ENCODE results near the gene CEACAM19. TPM values are rescaled to one million over a fixed set of nuclear protein-coding genes. Genes with fewer than 3 reads are reported as not detected.

CEACAM19 gene
- total and polyA plus RNA-seq, 2 of the 13 experiments (the other 11 are each of a cell fraction or from before 2014, with no cell fraction given), result 1.3 to 4.0 TPM

- H3K27me3 ChIP-seq (ENCODE audit: control insufficient read depth in 1 of 2, insufficient read depth in 2 of 2, low read length in 2 of 2), result no peaks in the 10 kb centered on the region
- H3K4me3 ChIP-seq (replicated peaks in 1 of 3; ENCODE audit: insufficient read depth in 1 of 3, low read depth in 2 of 3, low read length in 3 of 3), result no peak overlapping the region
- BruUV-seq (replicated peaks), result no TSS peak
- in situ Hi-C loops (cut with HindIII; ENCODE audit: extremely low pct_ligation_motif_present, low pct_unique_long_range_greater_than_20kb) (no loop called here), intact Hi-C loops (cut with micrococcal nuclease; ENCODE audit: unreplicated experiment) (no loop called here)
- peaks cover 13% of the 10 kb centered on the region for H3K4me1 ChIP-seq (ENCODE audit: insufficient read depth, low read length)
- no peaks in the 10 kb centered on the region for H4K20me1 ChIP-seq (ENCODE audit: insufficient read depth, low read length)
- FAIRE-seq (no peak), DNase-seq (ENCODE audit: low spot score) (no peak), ATAC-seq (no peak)
- H3K9me3 ChIP-seq (ENCODE audit: low read length), result no peaks in the 10 kb centered on the region
- H3K4me2 ChIP-seq (ENCODE audit: low read depth, low read length), result no peak overlapping the region
- H2AFZ ChIP-seq (ENCODE audit: low read length), result no peak overlapping the region
- WGBS (ENCODE audit: low lambda C conversion rate), result 94% methylated on average over 4 of the region's 4 CpGs
- H3K27ac ChIP-seq (ENCODE audit: extremely low read length, insufficient read depth, low read length), result no peak overlapping the region
- H3K36me3 ChIP-seq (replicated peaks in 1 of 2; ENCODE audit: control insufficient read depth in 1 of 2, insufficient read depth in 2 of 2, low read length in 2 of 2), result no peaks in the 10 kb centered on the region
- CTCF ChIA-PET (ENCODE audit: low intra/inter-chr PET ratio, low total read pairs), result no interaction called here
- TF ChIP-seq ZNF225 (CRISPR knock-in tag; IDR thresholded peaks at IDR 0.05) (no peak), ZNF629 (CRISPR knock-in tag; conservative IDR thresholded peaks at IDR 0.05) (0 out of 2 replicates have a peak, but pooled peaks have one; percentile 38)
- no peak overlapping the region for H3K9ac ChIP-seq (ENCODE audit: insufficient read depth, low read depth, low read length)
- POLR2A ChIA-PET, result no interaction called here
- no peaks in the 10 kb centered on the region for H3K79me2 ChIP-seq (ENCODE audit: insufficient read depth, low read length)
Measured at GRCh38 chr19:44673510-44673909, 2.2 kb downstream of the CEACAM19 start.

- FAIRE-seq (no peak), ATAC-seq (no peak), DNase-seq (ENCODE audit: low spot score) (no peak)
- Histone ChIP-seq H3K4me1 (ENCODE audit: insufficient read depth, low read length) (0 out of 2 replicates have a peak, but pooled peaks cover 6% of the 10 kb centered on the region), H2AFZ (ENCODE audit: low read length) (no peak overlapping the region), H3K79me2 (ENCODE audit: insufficient read depth, low read length) (no peaks in the 10 kb centered on the region), H4K20me1 (ENCODE audit: insufficient read depth, low read length) (no peaks in the 10 kb centered on the region), H3K4me2 (ENCODE audit: low read depth, low read length) (no peak overlapping the region), H3K4me3 (replicated peaks in 1 of 3; ENCODE audit: insufficient read depth in 1 of 3, low read depth in 2 of 3, low read length in 3 of 3) (no peak overlapping the region), H3K9ac (ENCODE audit: insufficient read depth, low read depth, low read length) (no peak overlapping the region), H3K27me3 (ENCODE audit: control insufficient read depth in 1 of 2, insufficient read depth in 2 of 2, low read length in 2 of 2) (no peaks in the 10 kb centered on the region), H3K36me3 (replicated peaks in 1 of 2; ENCODE audit: control insufficient read depth in 1 of 2, insufficient read depth in 2 of 2, low read length in 2 of 2) (no peaks in the 10 kb centered on the region), H3K9me3 (ENCODE audit: low read length) (no peaks in the 10 kb centered on the region), H3K27ac (ENCODE audit: extremely low read length, insufficient read depth, low read length) (no peak overlapping the region)
- CTCF ChIA-PET (ENCODE audit: low intra/inter-chr PET ratio, low total read pairs), result no interaction called here
- no TSS peak for BruUV-seq (replicated peaks)
- 96% methylated on average over 6 of the region's 6 CpGs for WGBS (ENCODE audit: low lambda C conversion rate)
- in situ Hi-C loops (cut with HindIII; ENCODE audit: extremely low pct_ligation_motif_present, low pct_unique_long_range_greater_than_20kb), result no loop called here
- POLR2A ChIA-PET, result no interaction called here
- intact Hi-C loops (cut with micrococcal nuclease; ENCODE audit: unreplicated experiment), result no loop called here
- no peak for TF ChIP-seq CENPT (CRISPR knock-in tag; IDR thresholded peaks at IDR 0.05; ENCODE audit: low read depth)
- no peak for TF ChIP-seq MXD3 (CRISPR knock-in tag; IDR thresholded peaks at IDR 0.05)
- TF ChIP-seq TRAFD1 (CRISPR knock-in tag; IDR thresholded peaks at IDR 0.05; ENCODE audit: borderline replicate concordance), result no peak
- TF ChIP-seq REL (CRISPR knock-in tag; conservative IDR thresholded peaks at IDR 0.05), result no peak
- no peak for TF ChIP-seq ZEB1 (IDR thresholded peaks at IDR 0.05; ENCODE audit: insufficient replicate concordance, low read depth)
- no peak for TF ChIP-seq BCLAF1 (IDR thresholded peaks at IDR 0.05)
- TF ChIP-seq KLF12 (CRISPR knock-in tag; IDR thresholded peaks at IDR 0.05; ENCODE audit: borderline replicate concordance), result no peak
- no peak for TF ChIP-seq MXD1 (CRISPR knock-in tag; IDR thresholded peaks at IDR 0.05)
- TF ChIP-seq ZNF44 (CRISPR knock-in tag; IDR thresholded peaks at IDR 0.05), result no peak
- no peak for TF ChIP-seq ZNF431 (CRISPR knock-in tag; IDR thresholded peaks at IDR 0.05; ENCODE audit: borderline replicate concordance, low read depth)
Measured at GRCh38 chr19:44675521-44675920, 4.2 kb downstream of the CEACAM19 start.
